HUES6 (cell line): Measurements from ENCODE around the gene ADM.

Experiments
- H3K27ac ChIP-seq: 2 replicates; pipeline ENCODE4 v1.7.0; 2013; ENCODE audit warnings: low read depth, mild to moderate bottlenecking, low read length, inconsistent platforms
- H3K27me3 ChIP-seq: 2 replicates; pipeline ENCODE4 v1.6.1; 2013; ENCODE audit warnings: low read length; ENCODE audit not compliant: control insufficient read depth, insufficient read depth
- H3K36me3 ChIP-seq: 2 replicates; pipeline ENCODE4 v1.6.1; 2013; ENCODE audit warnings: low read length; ENCODE audit not compliant: control insufficient read depth, insufficient read depth
- H3K4me1 ChIP-seq: 2 replicates; pipeline ENCODE4 v1.6.1; 2013; ENCODE audit warnings: low read length; ENCODE audit not compliant: control insufficient read depth, insufficient read depth
- H3K4me3 ChIP-seq: 2 replicates; pipeline ENCODE4 v1.5.1; 2013; ENCODE audit warnings: low read depth, low read length
- H3K9ac ChIP-seq: one replicate; pipeline ENCODE4 v1.6.1; 2013; ENCODE audit warnings: mild to moderate bottlenecking, low read length
- H3K9me3 ChIP-seq: 2 replicates; pipeline ENCODE4 v1.6.1; 2013; ENCODE audit warnings: low read depth, low read length; ENCODE audit not compliant: control insufficient read depth, insufficient read depth

The ADM gene

GRCh38 chr11:10303558-10304363 lies 1.1 kb upstream of the ADM start:
- Histone ChIP-seq H3K9me3 (no peaks in the 10 kb centered on the region), H3K27me3 (peaks cover 67% of the 10 kb centered on the region), H3K4me3 (peak overlapping the region; percentile 68), H3K9ac (peak overlapping the region; percentile 89), H3K27ac (peak overlapping the region; percentile 83), H3K36me3 (peaks cover 18% of the 10 kb centered on the region), H3K4me1 (peaks cover 16% of the 10 kb centered on the region)

GRCh38 chr11:10305262-10305963 lies 540 bp downstream of the ADM start:
- H3K9ac ChIP-seq = peak overlapping the region; percentile 95
- H3K27ac ChIP-seq = peak overlapping the region; percentile 61; the same call in 1 of the 2 replicates
- H3K4me1 ChIP-seq = peaks cover 33% of the 10 kb centered on the region
- peak overlapping the region; percentile 68 for H3K4me3 ChIP-seq
- H3K36me3 ChIP-seq = peaks cover 18% of the 10 kb centered on the region
- H3K27me3 ChIP-seq = peaks cover 67% of the 10 kb centered on the region
- H3K9me3 ChIP-seq = no peaks in the 10 kb centered on the region

GRCh38 chr11:10305964-10306918 lies 1.4 kb downstream of the ADM start:
- Histone ChIP-seq H3K4me1 (peaks cover 35% of the 10 kb centered on the region), H3K27ac (peak overlapping the region; percentile 16; the same call in 1 of the 2 replicates), H3K9ac (peak overlapping the region; percentile 95), H3K27me3 (peaks cover 61% of the 10 kb centered on the region), H3K36me3 (peaks cover 18% of the 10 kb centered on the region), H3K4me3 (peak overlapping the region; percentile 68), H3K9me3 (no peaks in the 10 kb centered on the region)

- Histone ChIP-seq H3K4me1 (peaks cover 29% of the 10 kb centered on the region), H3K36me3 (peaks cover 18% of the 10 kb centered on the region), H3K4me3 (peak overlapping the region; percentile 68), H3K9me3 (no peaks in the 10 kb centered on the region), H3K27ac (peak overlapping the region; percentile 73; the same call in 1 of the 2 replicates), H3K27me3 (peaks cover 53% of the 10 kb centered on the region), H3K9ac (peak overlapping the region; percentile 95)
These were observed 2.1 kb downstream of the ADM start for GRCh38 chr11:10307022-10307399.

GRCh38 chr11:10307400-10308200 lies 2.7 kb downstream of the ADM start:
- peak overlapping the region; percentile 73 for H3K27ac ChIP-seq
- H3K27me3 ChIP-seq = peaks cover 47% of the 10 kb centered on the region
- H3K4me1 ChIP-seq = peaks cover 29% of the 10 kb centered on the region
- peaks cover 18% of the 10 kb centered on the region for H3K36me3 ChIP-seq
- H3K4me3 ChIP-seq = peak overlapping the region; percentile 68
- H3K9ac ChIP-seq = peak overlapping the region; percentile 95
- peaks cover 3% of the 10 kb centered on the region; the same call in 1 of the 2 replicates for H3K9me3 ChIP-seq

- Histone ChIP-seq H3K4me3 (peak overlapping the region; percentile 68), H3K27me3 (peaks cover 39% of the 10 kb centered on the region), H3K9me3 (peaks cover 3% of the 10 kb centered on the region; the same call in 1 of the 2 replicates), H3K36me3 (peaks cover 18% of the 10 kb centered on the region), H3K9ac (peak overlapping the region; percentile 95), H3K4me1 (peaks cover 29% of the 10 kb centered on the region), H3K27ac (peak overlapping the region; percentile 73)
These were observed 3.5 kb downstream of the ADM start for GRCh38 chr11:10308201-10308954.

GRCh38 chr11:10309163-10310093 lies 4.6 kb downstream of the ADM start:
- H3K4me1 ChIP-seq = peaks cover 26% of the 10 kb centered on the region
- peaks cover 18% of the 10 kb centered on the region for H3K36me3 ChIP-seq
- peaks cover 31% of the 10 kb centered on the region for H3K27me3 ChIP-seq
- H3K27ac ChIP-seq = peak overlapping the region; percentile 4; the same call in 1 of the 2 replicates
- H3K9ac ChIP-seq = peak overlapping the region; percentile 1
- no peak overlapping the region for H3K4me3 ChIP-seq
- H3K9me3 ChIP-seq = peaks cover 3% of the 10 kb centered on the region; the same call in 1 of the 2 replicates

GRCh38 chr11:10310301-10310841 lies 5.5 kb downstream of the ADM start:
- Histone ChIP-seq H3K4me3 (no peak overlapping the region), H3K27ac (no peak overlapping the region), H3K9me3 (peaks cover 3% of the 10 kb centered on the region; the same call in 1 of the 2 replicates), H3K36me3 (peaks cover 18% of the 10 kb centered on the region), H3K9ac (no peak overlapping the region), H3K27me3 (peaks cover 28% of the 10 kb centered on the region), H3K4me1 (peaks cover 26% of the 10 kb centered on the region)

- H3K9ac ChIP-seq = no peak overlapping the region
- H3K36me3 ChIP-seq = peaks cover 5% of the 10 kb centered on the region
- H3K4me3 ChIP-seq = no peak overlapping the region
- H3K27me3 ChIP-seq = peaks cover 13% of the 10 kb centered on the region
- peaks cover 3% of the 10 kb centered on the region; the same call in 1 of the 2 replicates for H3K9me3 ChIP-seq
- H3K4me1 ChIP-seq = peaks cover 27% of the 10 kb centered on the region
- no peak overlapping the region for H3K27ac ChIP-seq
These were observed 6.9 kb downstream of the ADM start for GRCh38 chr11:10311802-10312201.
